NB4 (cell line): ENCODE data around the gene MTHFR.

ENCODE experiments used
- CTCF ChIP-seq: IDR thresholded peaks from one replicate; pipeline ENCODE4 v1.5.1; 2012; ENCODE audit warnings: low read depth, low read length
- MAX ChIP-seq: IDR thresholded peaks from 2 replicates; pipeline ENCODE4 v1.6.1; 2011; ENCODE audit warnings: low read depth, low read length

GRCh38 chr1:11766429-11766776, 39.4 kb downstream of the MTHFR start:
- TF ChIP-seq CTCF (no peak), MAX (no peak)
